HEK293 (cell line): ENCODE data around the gene UBE2C.

Source experiments
- CTCF ChIA-PET: fragments of 350-600 bp; formaldehyde crosslinking; extraction: SDS; loops from one replicate; lab custom pipeline; 2021; ENCODE audit warnings: antibody characterized with exemption; lab: Yijun Ruan, JAX
- POLR2A ChIA-PET: fragments of 300-600 bp; formaldehyde crosslinking; extraction: SDS; loops from one replicate; lab custom pipeline; 2020; ENCODE audit warnings: antibody characterized with exemption, inconsistent platforms; lab: Yijun Ruan, JAX
- H3K27ac ChIP-seq: fragments of 200-500 bp; sonication (Bioruptor generic); 2 replicates; pipeline ENCODE4 v1.5.1; 2014; ENCODE audit warnings: low read depth, low read length, control low read depth, inconsistent platforms; ENCODE audit errors: extremely low read depth
- H3K36me3 ChIP-seq, 2 experiments: fragments of 200-500 bp in 1 of 2; sonication (Bioruptor generic) in 1 of 2; 1 replicate in 1 of 2; 2 replicates in 1 of 2; pipeline ENCODE4 v1.5.1; 2014 to 2017; ENCODE audit warnings: inconsistent platforms in 2 of 2, low read length in 2 of 2; ENCODE audit not compliant: control insufficient read depth in 2 of 2, insufficient read depth in 1 of 2
- H3K4me1 ChIP-seq: fragments of 200-500 bp; sonication (Bioruptor generic); 2 replicates; pipeline ENCODE4 v1.5.1; 2014; ENCODE audit warnings: mild to moderate bottlenecking, low read length, inconsistent platforms; ENCODE audit not compliant: control insufficient read depth, insufficient read depth
- H3K4me3 ChIP-seq: 2 replicates; pipeline ENCODE4 v1.5.1; 2011; ENCODE audit warnings: low read depth, mild to moderate bottlenecking, control low read depth, low read length, moderate library complexity
- H3K9me3 ChIP-seq: fragments of 200-500 bp; sonication (Bioruptor generic); 2 replicates; pipeline ENCODE4 v1.5.1; 2014; ENCODE audit warnings: low read depth, low read length, inconsistent platforms; ENCODE audit not compliant: control insufficient read depth, insufficient read depth
- GLIS2 ChIP-seq: fragments of 450-650 bp; formaldehyde crosslinking; IDR thresholded peaks from 2 replicates; pipeline ENCODE4 v1.5.1; 2016; ENCODE audit warnings: missing biosample characterization, missing genetic modification characterization
- IKZF3 ChIP-seq: fragments of 450-650 bp; IDR thresholded peaks from 2 replicates; pipeline ENCODE4 v1.5.0; 2018; ENCODE audit warnings: missing biosample characterization, mild to moderate bottlenecking, missing genetic modification characterization, moderate library complexity
- KLF8 ChIP-seq: fragments of 450-650 bp; formaldehyde crosslinking; IDR thresholded peaks from 2 replicates; pipeline ENCODE4 v1.5.1; 2016; ENCODE audit warnings: missing biosample characterization, missing genetic modification characterization
- SCRT1 ChIP-seq: fragments of 450-650 bp; formaldehyde crosslinking; IDR thresholded peaks from 2 replicates; pipeline ENCODE4 v1.5.1; 2016; ENCODE audit warnings: missing biosample characterization, missing genetic modification characterization, borderline replicate concordance
- SCRT2 ChIP-seq: fragments of 450-650 bp; formaldehyde crosslinking; IDR thresholded peaks from 2 replicates; pipeline ENCODE4 v1.5.1; 2016; ENCODE audit warnings: missing biosample characterization, missing genetic modification characterization
- SP7 ChIP-seq: fragments of 450-650 bp; formaldehyde crosslinking; IDR thresholded peaks from 2 replicates; pipeline ENCODE4 v1.5.1; 2016; ENCODE audit warnings: missing biosample characterization, missing genetic modification characterization
- ZBTB17 ChIP-seq: fragments of 450-650 bp; formaldehyde crosslinking; IDR thresholded peaks from 2 replicates; pipeline ENCODE4 v1.5.1; 2016; ENCODE audit warnings: missing biosample characterization, missing genetic modification characterization
- ZBTB44 ChIP-seq: fragments of 450-650 bp; IDR thresholded peaks from 2 replicates; pipeline ENCODE4 v1.5.1; 2018; ENCODE audit warnings: missing biosample characterization, mild to moderate bottlenecking, missing genetic modification characterization
- ZFP3 ChIP-seq: fragments of 450-650 bp; formaldehyde crosslinking; IDR thresholded peaks from 2 replicates; pipeline ENCODE4 v1.5.1; 2016; ENCODE audit warnings: low read depth, missing biosample characterization, missing genetic modification characterization
- ZIC2 ChIP-seq: fragments of 450-650 bp; formaldehyde crosslinking; IDR thresholded peaks from 2 replicates; pipeline ENCODE4 v1.5.1; 2016; ENCODE audit warnings: missing biosample characterization, missing genetic modification characterization
- ZNF157 ChIP-seq: fragments of 450-650 bp; formaldehyde crosslinking; IDR thresholded peaks from 2 replicates; pipeline ENCODE4 v1.5.1; 2016; ENCODE audit warnings: missing biosample characterization, missing genetic modification characterization
- ZNF223 ChIP-seq: fragments of 450-650 bp; formaldehyde crosslinking; IDR thresholded peaks from 2 replicates; pipeline ENCODE4 v1.5.1; 2016; ENCODE audit warnings: missing biosample characterization, missing genetic modification characterization
- ZNF274 ChIP-seq, 2 experiments: fragments of 200-500 bp in 1 of 2; fragments of 450-650 bp in 1 of 2; sonication (Bioruptor generic) in 1 of 2; formaldehyde crosslinking in 1 of 2; IDR thresholded peaks; 2 replicates each; pipeline versions ENCODE4 v1.5.1 to v1.6.1; 2014 to 2016; ENCODE audit warnings: borderline replicate concordance in 1 of 2, inconsistent platforms in 1 of 2, low read length in 1 of 2, missing biosample characterization in 1 of 2, missing genetic modification characterization in 1 of 2
- ZNF280C ChIP-seq: fragments of 450-650 bp; formaldehyde crosslinking; IDR thresholded peaks from 2 replicates; pipeline ENCODE4 v1.5.1; 2016; ENCODE audit warnings: missing biosample characterization, missing genetic modification characterization
- ZNF341 ChIP-seq: fragments of 450-650 bp; formaldehyde crosslinking; IDR thresholded peaks from 2 replicates; pipeline ENCODE4; 2016; ENCODE audit warnings: low read depth, missing biosample characterization, missing genetic modification characterization
- ZNF37A ChIP-seq: fragments of 450-650 bp; IDR thresholded peaks from 2 replicates; pipeline ENCODE4 v1.5.1; 2018; ENCODE audit warnings: missing biosample characterization, missing genetic modification characterization
- ZNF521 ChIP-seq: fragments of 450-650 bp; formaldehyde crosslinking; IDR thresholded peaks from 2 replicates; pipeline ENCODE4 v1.5.1; 2017; ENCODE audit warnings: missing biosample characterization, mild to moderate bottlenecking, missing genetic modification characterization
- ZNF548 ChIP-seq: fragments of 450-650 bp; formaldehyde crosslinking; IDR thresholded peaks from 2 replicates; pipeline ENCODE4 v1.5.1; 2016; ENCODE audit warnings: missing biosample characterization, missing genetic modification characterization
- ZNF600 ChIP-seq: fragments of 450-650 bp; formaldehyde crosslinking; IDR thresholded peaks from 2 replicates; pipeline ENCODE4 v1.5.1; 2016; ENCODE audit warnings: missing biosample characterization, missing genetic modification characterization
- ZNF623 ChIP-seq: fragments of 450-650 bp; formaldehyde crosslinking; IDR thresholded peaks from 2 replicates; pipeline ENCODE4 v1.5.1; 2016; ENCODE audit warnings: missing biosample characterization, missing genetic modification characterization
- ZNF660 ChIP-seq: fragments of 450-650 bp; IDR thresholded peaks from 2 replicates; pipeline ENCODE4 v1.5.1; 2018; ENCODE audit warnings: missing biosample characterization, mild to moderate bottlenecking, missing genetic modification characterization
- ZSCAN23 ChIP-seq: fragments of 450-650 bp; formaldehyde crosslinking; IDR thresholded peaks from 2 replicates; pipeline ENCODE4 v1.5.1; 2016; ENCODE audit warnings: missing biosample characterization, missing genetic modification characterization
- TF ChIP-seq, protein P1 (sequence below): fragments of 450-650 bp; formaldehyde crosslinking; IDR thresholded peaks from 2 replicates; pipeline ENCODE4 v1.5.1; 2016; ENCODE audit warnings: missing biosample characterization, missing genetic modification characterization

The UBE2C gene

GRCh38 chr20:45842169-45842812 lies 29.8 kb downstream of the UBE2C start:
- TF ChIP-seq ZBTB17 (0 out of 2 replicates have a peak, but pooled peaks have one; percentile 27), ZNF37A (tag by site-specific recombination) (no peak), SP7 (tag by site-specific recombination) (peak; percentile 47; the same call in 1 of the 2 replicates), ZNF341 (peak; percentile 64)
- Histone ChIP-seq H3K4me1 (no peaks in the 10 kb centered on the region), H3K4me3 (no peak overlapping the region), H3K27ac (no peak overlapping the region), H3K36me3 (peaks cover 5 to 71% of the 10 kb centered on the region in 2 experiments; a peak in 2 of 3 replicates), H3K9me3 (no peaks in the 10 kb centered on the region)
- CTCF ChIA-PET, result interaction anchor here (0.8 kb wide), 1 partner anchor 43 kb away, joined by 4 read pairs; no protein-coding TSS in a partner anchor
- POLR2A ChIA-PET, result interaction anchor here (0.9 to 1.3 kb wide), 3 partner anchors 12 to 92 kb away, joined by 3 to 4 read pairs (median 3); partner anchors contain the start of gene PCIF1

DNA sequence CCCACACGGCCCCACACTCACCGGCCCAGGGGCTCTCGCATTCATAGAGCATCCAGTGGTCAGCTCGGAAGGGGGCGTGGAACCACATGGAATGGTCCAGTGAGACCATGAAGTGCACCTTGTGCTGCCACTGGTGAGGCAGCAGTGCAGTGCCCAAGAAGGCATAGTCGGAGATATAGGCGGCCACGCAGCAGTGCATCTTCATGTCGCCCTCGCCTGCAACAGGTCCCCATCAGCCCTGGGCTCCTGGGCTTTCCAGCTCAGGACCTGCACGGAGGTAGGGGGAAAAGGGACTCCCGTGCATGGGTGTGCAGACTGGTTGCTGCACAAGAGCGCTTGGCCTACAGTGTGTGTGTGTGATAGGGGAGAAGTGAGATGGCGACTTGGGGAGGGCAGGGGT lies 31.1 kb downstream of the UBE2C start:
- TF ChIP-seq ZNF623 (tag by site-specific recombination), result no peak
- peak; percentile 82 for TF ChIP-seq SCRT2 (tag by site-specific recombination)
- TF ChIP-seq SCRT1 (tag by site-specific recombination), result peak; percentile 61; the same call in 1 of the 2 replicates
- TF ChIP-seq ZNF548 (tag by site-specific recombination), result no peak
- no peak for TF ChIP-seq ZNF157 (tag by site-specific recombination)
- TF ChIP-seq ZFP3, result no peak
- no peak for TF ChIP-seq ZNF274 (IDR thresholded peaks at IDR 0.05; ENCODE audit: low read length)
- no peak for TF ChIP-seq ZNF274 (tag by site-specific recombination; IDR thresholded peaks at IDR 0.05; ENCODE audit: borderline replicate concordance)
- TF ChIP-seq ZNF521 (tag by site-specific recombination), result no peak
- TF ChIP-seq GLIS2 (tag by site-specific recombination), result no peak
- TF ChIP-seq ZNF280C (tag by site-specific recombination), result no peak
- no peak for TF ChIP-seq ZNF223 (tag by site-specific recombination)
- no peak for TF ChIP-seq IKZF3 (tag by site-specific recombination)
- TF ChIP-seq ZSCAN23 (tag by site-specific recombination), result no peak
- 0 out of 2 replicates have a peak, but pooled peaks have one; percentile 17 for TF ChIP-seq ZNF600 (tag by site-specific recombination)
- no peak for TF ChIP-seq ZNF660 (tag by site-specific recombination)
- H3K27ac ChIP-seq, result no peak overlapping the region
- H3K4me3 ChIP-seq, result no peak overlapping the region
- no peaks in the 10 kb centered on the region for H3K9me3 ChIP-seq
- peaks cover 5 to 78% of the 10 kb centered on the region in 2 experiments; a peak in 2 of 3 replicates for H3K36me3 ChIP-seq
- no peaks in the 10 kb centered on the region for H3K4me1 ChIP-seq
- CTCF ChIA-PET, result no interaction called here
- POLR2A ChIA-PET, result no interaction called here

GRCh38 chr20:45845452-45845851 lies 33.0 kb downstream of the UBE2C start:
- H3K27ac ChIP-seq, result no peak overlapping the region
- H3K9me3 ChIP-seq, result no peaks in the 10 kb centered on the region
- POLR2A ChIA-PET, result no interaction called here
- H3K4me1 ChIP-seq, result no peaks in the 10 kb centered on the region
- CTCF ChIA-PET, result interaction anchor here (0.7 to 1.0 kb wide), 2 partner anchors 11 to 46 kb away, joined by 4 read pairs; no protein-coding TSS in a partner anchor
- no peak overlapping the region for H3K4me3 ChIP-seq
- TF ChIP-seq ZBTB44 (tag by site-specific recombination), result no peak
- TF ChIP-seq, protein P1, sequence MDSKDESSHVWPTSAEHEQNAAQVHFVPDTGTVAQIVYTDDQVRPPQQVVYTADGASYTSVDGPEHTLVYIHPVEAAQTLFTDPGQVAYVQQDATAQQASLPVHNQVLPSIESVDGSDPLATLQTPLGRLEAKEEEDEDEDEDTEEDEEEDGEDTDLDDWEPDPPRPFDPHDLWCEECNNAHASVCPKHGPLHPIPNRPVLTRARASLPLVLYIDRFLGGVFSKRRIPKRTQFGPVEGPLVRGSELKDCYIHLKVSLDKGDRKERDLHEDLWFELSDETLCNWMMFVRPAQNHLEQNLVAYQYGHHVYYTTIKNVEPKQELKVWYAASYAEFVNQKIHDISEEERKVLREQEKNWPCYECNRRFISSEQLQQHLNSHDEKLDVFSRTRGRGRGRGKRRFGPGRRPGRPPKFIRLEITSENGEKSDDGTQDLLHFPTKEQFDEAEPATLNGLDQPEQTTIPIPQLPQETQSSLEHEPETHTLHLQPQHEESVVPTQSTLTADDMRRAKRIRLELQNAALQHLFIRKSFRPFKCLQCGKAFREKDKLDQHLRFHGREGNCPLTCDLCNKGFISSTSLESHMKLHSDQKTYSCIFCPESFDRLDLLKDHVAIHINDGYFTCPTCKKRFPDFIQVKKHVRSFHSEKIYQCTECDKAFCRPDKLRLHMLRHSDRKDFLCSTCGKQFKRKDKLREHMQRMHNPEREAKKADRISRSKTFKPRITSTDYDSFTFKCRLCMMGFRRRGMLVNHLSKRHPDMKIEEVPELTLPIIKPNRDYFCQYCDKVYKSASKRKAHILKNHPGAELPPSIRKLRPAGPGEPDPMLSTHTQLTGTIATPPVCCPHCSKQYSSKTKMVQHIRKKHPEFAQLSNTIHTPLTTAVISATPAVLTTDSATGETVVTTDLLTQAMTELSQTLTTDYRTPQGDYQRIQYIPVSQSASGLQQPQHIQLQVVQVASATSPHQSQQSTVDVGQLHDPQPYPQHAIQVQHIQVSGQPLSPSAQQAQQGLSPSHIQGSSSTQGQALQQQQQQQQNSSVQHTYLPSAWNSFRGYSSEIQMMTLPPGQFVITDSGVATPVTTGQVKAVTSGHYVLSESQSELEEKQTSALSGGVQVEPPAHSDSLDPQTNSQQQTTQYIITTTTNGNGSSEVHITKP (tag by site-specific recombination), result peak; percentile 69
- TF ChIP-seq KLF8 (tag by site-specific recombination), result no peak
- peak; percentile 54 for TF ChIP-seq ZIC2 (tag by site-specific recombination)
- TF ChIP-seq, all 188 proteins: peak for 2
- peaks cover 5 to 83% of the 10 kb centered on the region in 2 experiments; a peak in 2 of 3 replicates for H3K36me3 ChIP-seq
